Measurements from ENCODE around the gene JAML. TPM values are rescaled to one million over a fixed set of nuclear protein-coding genes. Genes with fewer than 3 reads are reported as not detected.

Gene JAML
- total and polyA plus RNA-seq, 2 of the 13 experiments (the other 11 are each of a cell fraction or from before 2014, with no cell fraction given) = 2.0 to 3.3 TPM

DNA sequence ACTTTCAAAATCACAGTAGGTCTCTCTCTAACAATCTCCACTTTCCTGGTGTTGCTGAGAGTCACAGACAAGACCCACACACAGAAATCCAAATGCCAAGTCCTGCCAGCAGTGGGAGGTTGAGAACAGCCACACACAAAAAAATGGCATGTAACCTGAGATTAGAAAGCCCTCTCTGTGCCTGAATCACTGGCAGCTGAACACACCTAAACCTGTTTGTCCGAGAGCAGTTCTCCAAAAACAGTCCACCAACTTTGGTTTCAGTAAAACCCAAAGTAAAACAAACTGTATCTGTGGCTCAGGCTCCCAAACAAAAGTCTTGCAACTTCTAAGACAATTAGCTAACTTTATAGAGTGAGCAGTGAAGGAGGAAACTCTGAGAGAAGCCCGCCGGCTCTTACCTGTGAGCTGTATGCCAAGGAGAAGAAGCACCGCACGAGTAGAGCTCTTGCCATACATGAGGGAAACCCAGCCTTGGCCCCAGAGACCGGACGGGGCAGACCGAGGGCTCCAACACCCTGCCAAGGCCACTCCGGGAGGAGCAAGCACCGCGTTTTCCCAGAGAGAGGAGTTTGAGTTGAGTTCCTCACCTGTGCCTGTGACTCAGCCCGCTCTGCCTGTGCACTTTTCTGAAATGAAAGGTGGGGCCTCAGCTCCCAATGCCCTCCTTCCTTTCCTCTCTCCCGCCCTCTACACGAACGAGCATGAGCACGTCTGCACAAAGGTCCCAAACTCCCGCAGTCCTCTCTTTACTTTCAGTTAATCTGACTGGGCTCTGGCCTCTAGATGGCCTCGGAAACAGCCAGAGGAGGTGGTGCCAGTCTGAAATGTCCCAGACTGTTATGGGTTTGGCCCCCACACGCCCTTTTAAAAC lies 39.1 kb upstream of the JAML start, which contains the start of gene MPZL2 (continued):
- TF ChIP-seq POLR2A (IDR thresholded peaks at IDR 0.05; ENCODE audit: insufficient read depth in 1 of 2, low read depth in 2 of 2, low read length in 2 of 2) (peak; percentile 39 to 73; a peak in 3 of 4 replicates), FOXO1 (CRISPR knock-in tag; IDR thresholded peaks at IDR 0.05) (no peak), ZBTB21 (CRISPR knock-in tag; IDR thresholded peaks at IDR 0.05) (no peak), ZSCAN31 (CRISPR knock-in tag; IDR thresholded peaks at IDR 0.05; ENCODE audit: low read depth) (peak; percentile 49; the same call in 1 of the 2 replicates), SPEN (CRISPR knock-in tag; IDR thresholded peaks at IDR 0.05; ENCODE audit: low read depth) (peak; percentile 24; the same call in 1 of the 2 replicates), ZFY (CRISPR knock-in tag; IDR thresholded peaks at IDR 0.05) (peak; percentile 47; the same call in 1 of the 2 replicates), ZNF224 (CRISPR knock-in tag; IDR thresholded peaks at IDR 0.05) (no peak), SAP130 (CRISPR knock-in tag; IDR thresholded peaks at IDR 0.05; ENCODE audit: low read depth) (peak; percentile 79), ZBTB38 (CRISPR knock-in tag; IDR thresholded peaks at IDR 0.05) (peak; percentile 68), KAT8 (CRISPR knock-in tag; IDR thresholded peaks at IDR 0.05) (peak; percentile 55; the same call in 1 of the 2 replicates), CHD2 (IDR thresholded peaks at IDR 0.05; ENCODE audit: low read depth, low read length) (no peak), ZNF598 (CRISPR knock-in tag; IDR thresholded peaks at IDR 0.05; ENCODE audit: borderline replicate concordance) (peak; percentile 19; the same call in 1 of the 2 replicates), SIX1 (CRISPR knock-in tag; IDR thresholded peaks at IDR 0.05; ENCODE audit: borderline replicate concordance) (no peak), POLR2AphosphoS2 (IDR thresholded peaks at IDR 0.05; ENCODE audit: low read depth, low read length) (no peak), NFKB2 (CRISPR knock-in tag; IDR thresholded peaks at IDR 0.05; ENCODE audit: borderline replicate concordance) (peak; percentile 50; the same call in 1 of the 2 replicates), GABPB1 (CRISPR knock-in tag; IDR thresholded peaks at IDR 0.05) (peak; percentile 27; the same call in 1 of the 2 replicates), ZNF124 (CRISPR knock-in tag; IDR thresholded peaks at IDR 0.05) (no peak)
- TF ChIP-seq, protein P1, sequence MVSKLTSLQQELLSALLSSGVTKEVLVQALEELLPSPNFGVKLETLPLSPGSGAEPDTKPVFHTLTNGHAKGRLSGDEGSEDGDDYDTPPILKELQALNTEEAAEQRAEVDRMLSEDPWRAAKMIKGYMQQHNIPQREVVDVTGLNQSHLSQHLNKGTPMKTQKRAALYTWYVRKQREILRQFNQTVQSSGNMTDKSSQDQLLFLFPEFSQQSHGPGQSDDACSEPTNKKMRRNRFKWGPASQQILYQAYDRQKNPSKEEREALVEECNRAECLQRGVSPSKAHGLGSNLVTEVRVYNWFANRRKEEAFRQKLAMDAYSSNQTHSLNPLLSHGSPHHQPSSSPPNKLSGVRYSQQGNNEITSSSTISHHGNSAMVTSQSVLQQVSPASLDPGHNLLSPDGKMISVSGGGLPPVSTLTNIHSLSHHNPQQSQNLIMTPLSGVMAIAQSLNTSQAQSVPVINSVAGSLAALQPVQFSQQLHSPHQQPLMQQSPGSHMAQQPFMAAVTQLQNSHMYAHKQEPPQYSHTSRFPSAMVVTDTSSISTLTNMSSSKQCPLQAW (CRISPR knock-in tag; IDR thresholded peaks at IDR 0.05) = peak; percentile 56; the same call in 1 of the 2 replicates
- TF ChIP-seq, protein P2, sequence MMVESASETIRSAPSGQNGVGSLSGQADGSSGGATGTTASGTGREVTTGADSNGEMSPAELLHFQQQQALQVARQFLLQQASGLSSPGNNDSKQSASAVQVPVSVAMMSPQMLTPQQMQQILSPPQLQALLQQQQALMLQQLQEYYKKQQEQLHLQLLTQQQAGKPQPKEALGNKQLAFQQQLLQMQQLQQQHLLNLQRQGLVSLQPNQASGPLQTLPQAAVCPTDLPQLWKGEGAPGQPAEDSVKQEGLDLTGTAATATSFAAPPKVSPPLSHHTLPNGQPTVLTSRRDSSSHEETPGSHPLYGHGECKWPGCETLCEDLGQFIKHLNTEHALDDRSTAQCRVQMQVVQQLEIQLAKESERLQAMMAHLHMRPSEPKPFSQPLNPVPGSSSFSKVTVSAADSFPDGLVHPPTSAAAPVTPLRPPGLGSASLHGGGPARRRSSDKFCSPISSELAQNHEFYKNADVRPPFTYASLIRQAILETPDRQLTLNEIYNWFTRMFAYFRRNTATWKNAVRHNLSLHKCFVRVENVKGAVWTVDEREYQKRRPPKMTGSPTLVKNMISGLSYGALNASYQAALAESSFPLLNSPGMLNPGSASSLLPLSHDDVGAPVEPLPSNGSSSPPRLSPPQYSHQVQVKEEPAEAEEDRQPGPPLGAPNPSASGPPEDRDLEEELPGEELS (CRISPR knock-in tag; IDR thresholded peaks at IDR 0.05) = peak; percentile 48; the same call in 1 of the 2 replicates
- TF ChIP-seq, protein P3, sequence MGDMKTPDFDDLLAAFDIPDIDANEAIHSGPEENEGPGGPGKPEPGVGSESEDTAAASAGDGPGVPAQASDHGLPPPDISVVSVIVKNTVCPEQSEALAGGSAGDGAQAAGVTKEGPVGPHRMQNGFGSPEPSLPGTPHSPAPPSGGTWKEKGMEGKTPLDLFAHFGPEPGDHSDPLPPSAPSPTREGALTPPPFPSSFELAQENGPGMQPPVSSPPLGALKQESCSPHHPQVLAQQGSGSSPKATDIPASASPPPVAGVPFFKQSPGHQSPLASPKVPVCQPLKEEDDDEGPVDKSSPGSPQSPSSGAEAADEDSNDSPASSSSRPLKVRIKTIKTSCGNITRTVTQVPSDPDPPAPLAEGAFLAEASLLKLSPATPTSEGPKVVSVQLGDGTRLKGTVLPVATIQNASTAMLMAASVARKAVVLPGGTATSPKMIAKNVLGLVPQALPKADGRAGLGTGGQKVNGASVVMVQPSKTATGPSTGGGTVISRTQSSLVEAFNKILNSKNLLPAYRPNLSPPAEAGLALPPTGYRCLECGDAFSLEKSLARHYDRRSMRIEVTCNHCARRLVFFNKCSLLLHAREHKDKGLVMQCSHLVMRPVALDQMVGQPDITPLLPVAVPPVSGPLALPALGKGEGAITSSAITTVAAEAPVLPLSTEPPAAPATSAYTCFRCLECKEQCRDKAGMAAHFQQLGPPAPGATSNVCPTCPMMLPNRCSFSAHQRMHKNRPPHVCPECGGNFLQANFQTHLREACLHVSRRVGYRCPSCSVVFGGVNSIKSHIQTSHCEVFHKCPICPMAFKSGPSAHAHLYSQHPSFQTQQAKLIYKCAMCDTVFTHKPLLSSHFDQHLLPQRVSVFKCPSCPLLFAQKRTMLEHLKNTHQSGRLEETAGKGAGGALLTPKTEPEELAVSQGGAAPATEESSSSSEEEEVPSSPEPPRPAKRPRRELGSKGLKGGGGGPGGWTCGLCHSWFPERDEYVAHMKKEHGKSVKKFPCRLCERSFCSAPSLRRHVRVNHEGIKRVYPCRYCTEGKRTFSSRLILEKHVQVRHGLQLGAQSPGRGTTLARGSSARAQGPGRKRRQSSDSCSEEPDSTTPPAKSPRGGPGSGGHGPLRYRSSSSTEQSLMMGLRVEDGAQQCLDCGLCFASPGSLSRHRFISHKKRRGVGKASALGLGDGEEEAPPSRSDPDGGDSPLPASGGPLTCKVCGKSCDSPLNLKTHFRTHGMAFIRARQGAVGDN (CRISPR knock-in tag; IDR thresholded peaks at IDR 0.05) = peak; percentile 86
- TF ChIP-seq, protein P4, sequence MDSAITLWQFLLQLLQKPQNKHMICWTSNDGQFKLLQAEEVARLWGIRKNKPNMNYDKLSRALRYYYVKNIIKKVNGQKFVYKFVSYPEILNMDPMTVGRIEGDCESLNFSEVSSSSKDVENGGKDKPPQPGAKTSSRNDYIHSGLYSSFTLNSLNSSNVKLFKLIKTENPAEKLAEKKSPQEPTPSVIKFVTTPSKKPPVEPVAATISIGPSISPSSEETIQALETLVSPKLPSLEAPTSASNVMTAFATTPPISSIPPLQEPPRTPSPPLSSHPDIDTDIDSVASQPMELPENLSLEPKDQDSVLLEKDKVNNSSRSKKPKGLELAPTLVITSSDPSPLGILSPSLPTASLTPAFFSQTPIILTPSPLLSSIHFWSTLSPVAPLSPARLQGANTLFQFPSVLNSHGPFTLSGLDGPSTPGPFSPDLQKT (CRISPR knock-in tag; IDR thresholded peaks at IDR 0.05; ENCODE audit: borderline replicate concordance) = no peak
